K562 (cell line): ENCODE measurements around the gene EBF4. TPM values are rescaled to one million over a fixed set of nuclear protein-coding genes. Genes with fewer than 3 reads are reported as not detected.

Source experiments
- L3MBTL2 ChIP-seq: fragments of 450-650 bp; IDR thresholded peaks from 2 replicates; pipeline ENCODE4 v1.6.1; 2016; ENCODE audit warnings: mild to moderate bottlenecking, moderate library complexity
- MEF2D ChIP-seq: conservative IDR thresholded peaks from 2 replicates; pipeline ENCODE4 v1.6.1; 2016; ENCODE audit warnings: low read depth, missing genetic modification characterization, missing compliant biosample characterization
- REST ChIP-seq, 2 experiments: fragments of 450-650 bp; formaldehyde crosslinking in 1 of 2; IDR thresholded peaks; 2 replicates each; pipeline versions ENCODE4 v1.4.0 to v1.6.1; 2014 to 2020; ENCODE audit warnings: mild to moderate bottlenecking in 2 of 2, borderline replicate concordance in 1 of 2, low read depth in 1 of 2
- TCFL5 ChIP-seq: fragments of 250-450 bp; sonication (Bioruptor Pico); conservative IDR thresholded peaks from 2 replicates; pipeline ENCODE4 v1.6.1; 2021; ENCODE audit warnings: mild to moderate bottlenecking, moderate library complexity, matching md5 sums
- TEAD2 ChIP-seq: fragments of 450-650 bp; IDR thresholded peaks from 2 replicates; pipeline ENCODE4 v1.6.1; 2016; ENCODE audit warnings: missing genetic modification characterization, control low read depth, missing compliant biosample characterization
- ZBTB8A ChIP-seq: fragments of 450-650 bp; IDR thresholded peaks from 2 replicates; pipeline ENCODE4 v1.6.1; 2018; ENCODE audit warnings: mild to moderate bottlenecking, moderate library complexity; ENCODE audit not compliant: partially characterized antibody
- polyA plus RNA-seq, 8 experiments: library from polyadenylated mRNA; depleted of rRNA in 4 of 8; stranded (reverse) in 5 of 8; unstranded in 3 of 8; fragments of >200 nt; fragmentation: Nextera tagmentation in 2 of 8; fragmentation: Illumina TruSeq in 1 of 8; extraction: Ambion mirVana in 2 of 8; extraction: Trizol in 1 of 8; gene quantifications; 2 replicates each; pipeline versions ENCODE4 v1.2.1 to v1.2.3, GENCODE V29; 2011 to 2014; ENCODE audit warnings: inconsistent platforms in 1 of 8, missing spikeins in 1 of 8
- total RNA-seq, 7 experiments: library from RNA; depleted of rRNA in 6 of 7; stranded (reverse); fragments of >200 nt in 6 of 7; fragmentation: Illumina TruSeq in 2 of 7; extraction: Trizol in 2 of 7; gene quantifications; 2 replicates each; pipeline versions ENCODE4 v1.2.1 to v1.2.3, GENCODE V29; 2011 to 2021; ENCODE audit warnings: low replicate concordance in 1 of 7

Gene EBF4
- total and polyA plus RNA-seq, 9 of the 15 experiments (the other 6 are each of a cell fraction or from before 2014, with no cell fraction given) = 0.09 TPM; not detected in 8

DNA sequence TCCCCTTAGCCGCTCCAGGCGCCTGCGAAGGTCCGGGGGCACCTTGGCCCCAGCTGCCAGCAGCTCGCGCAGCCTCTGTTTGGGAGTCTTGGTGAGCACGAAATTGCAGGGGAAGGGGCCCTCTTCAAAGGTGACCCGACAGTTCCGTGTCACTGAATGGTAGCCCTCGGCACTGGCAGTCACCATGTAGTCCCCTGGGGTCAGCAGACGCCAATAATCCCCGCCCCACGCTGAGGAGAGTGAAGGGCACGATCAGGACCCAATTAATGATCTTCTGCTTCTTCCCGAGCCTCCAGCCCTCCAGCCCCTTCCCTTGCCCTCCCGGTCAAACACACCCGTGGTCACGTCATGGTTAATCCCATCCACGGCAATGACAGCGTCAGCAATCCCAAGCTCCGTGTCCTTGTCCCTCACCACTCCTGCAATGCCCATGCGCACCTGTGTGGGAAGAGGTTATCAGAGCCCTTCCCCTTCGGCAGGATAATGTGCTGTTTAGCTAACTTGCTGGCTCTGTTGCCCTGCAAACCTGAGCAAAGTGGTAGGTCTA is 101.7 kb downstream of the EBF4 start (continued):
- TF ChIP-seq TCFL5 (CRISPR knock-in tag) (no peak), ZBTB8A (no peak), L3MBTL2 (no peak), REST (IDR thresholded peaks at IDR 0.05; ENCODE audit: borderline replicate concordance) (no peak), REST (CRISPR knock-in tag; IDR thresholded peaks at IDR 0.05; ENCODE audit: low read depth) (no peak), MEF2D (tag) (no peak), TEAD2 (tag) (no peak)
- TF ChIP-seq, all 486 proteins: peak for 0
